ENCODE measurements around the gene PLB1. TPM values are rescaled to one million over a fixed set of nuclear protein-coding genes. Genes with fewer than 3 reads are reported as not detected.

PLB1 gene
- total and polyA plus RNA-seq, 8 donors: 0.45 to 18.8 (median 3.4) TPM

DNA sequence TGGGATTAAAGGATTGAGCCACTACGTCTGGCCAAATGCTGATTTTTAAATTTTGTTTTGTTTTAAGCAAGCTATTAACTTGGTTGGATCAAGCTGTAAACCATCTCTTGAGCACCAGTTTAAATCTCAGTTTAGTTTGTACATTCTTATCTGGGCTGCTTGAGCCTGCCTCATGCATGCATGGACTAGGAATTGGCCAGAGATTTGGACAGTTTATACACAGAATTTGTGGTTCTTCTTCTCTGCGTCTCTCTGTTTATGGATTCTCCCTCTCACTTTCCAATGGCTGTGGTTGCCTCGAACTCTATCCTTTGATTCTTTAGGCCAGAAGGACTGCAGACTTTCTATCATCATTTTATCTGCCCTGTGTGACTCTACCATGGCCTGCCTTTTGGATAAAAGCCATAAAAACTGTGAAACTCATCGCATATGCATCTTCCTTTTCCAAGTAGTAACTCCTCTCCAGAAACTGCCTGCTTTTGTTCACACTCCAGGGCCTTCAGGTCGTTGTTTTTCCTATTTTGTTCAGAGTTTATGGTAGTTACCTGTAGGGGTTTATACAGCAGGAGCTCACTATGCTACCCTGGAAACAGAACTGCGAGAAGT, 32.5 kb upstream of the PLB1 start:
- Histone ChIP-seq H3K9me3 (no peaks in the 10 kb centered on the region), H3K27ac (peak overlapping the region in 2 of 5 donors; percentile 2 to 43), H3K27me3 (no peaks in the 10 kb centered on the region), H3K4me1 (no peaks in the 10 kb centered on the region), H3K36me3 (no peaks in the 10 kb centered on the region), H3K4me3 (no peak overlapping the region)
- TF ChIP-seq POLR2A (IDR thresholded peaks at IDR 0.05): no peak
- TF ChIP-seq, protein P1, sequence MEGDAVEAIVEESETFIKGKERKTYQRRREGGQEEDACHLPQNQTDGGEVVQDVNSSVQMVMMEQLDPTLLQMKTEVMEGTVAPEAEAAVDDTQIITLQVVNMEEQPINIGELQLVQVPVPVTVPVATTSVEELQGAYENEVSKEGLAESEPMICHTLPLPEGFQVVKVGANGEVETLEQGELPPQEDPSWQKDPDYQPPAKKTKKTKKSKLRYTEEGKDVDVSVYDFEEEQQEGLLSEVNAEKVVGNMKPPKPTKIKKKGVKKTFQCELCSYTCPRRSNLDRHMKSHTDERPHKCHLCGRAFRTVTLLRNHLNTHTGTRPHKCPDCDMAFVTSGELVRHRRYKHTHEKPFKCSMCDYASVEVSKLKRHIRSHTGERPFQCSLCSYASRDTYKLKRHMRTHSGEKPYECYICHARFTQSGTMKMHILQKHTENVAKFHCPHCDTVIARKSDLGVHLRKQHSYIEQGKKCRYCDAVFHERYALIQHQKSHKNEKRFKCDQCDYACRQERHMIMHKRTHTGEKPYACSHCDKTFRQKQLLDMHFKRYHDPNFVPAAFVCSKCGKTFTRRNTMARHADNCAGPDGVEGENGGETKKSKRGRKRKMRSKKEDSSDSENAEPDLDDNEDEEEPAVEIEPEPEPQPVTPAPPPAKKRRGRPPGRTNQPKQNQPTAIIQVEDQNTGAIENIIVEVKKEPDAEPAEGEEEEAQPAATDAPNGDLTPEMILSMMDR (IDR thresholded peaks at IDR 0.05): no peak
- TF ChIP-seq POLR2AphosphoS5 (IDR thresholded peaks at IDR 0.05): no peak
- TF ChIP-seq EP300 (IDR thresholded peaks at IDR 0.05): no peak
- DNase-seq: no peak
- intact Hi-C loops (cut with DNase I; ENCODE audit: low total_unique reads): no loop called here
- WGBS, 5 donors: 61 to 74% (median 67%) methylated on average over 6 of the region's 6 CpGs

- Histone ChIP-seq H3K27me3 (no peaks in the 10 kb centered on the region), H3K27ac (peak overlapping the region in 2 of 5 donors; percentile 2 to 43), H3K4me3 (no peak overlapping the region), H3K36me3 (no peaks in the 10 kb centered on the region), H3K9me3 (no peaks in the 10 kb centered on the region), H3K4me1 (no peaks in the 10 kb centered on the region)
- no peak for TF ChIP-seq POLR2AphosphoS5 (IDR thresholded peaks at IDR 0.05)
- no peak for DNase-seq
- WGBS, 5 donors: 73 to 76% (median 75%) methylated on average over 4 of the region's 4 CpGs
- intact Hi-C loops (cut with DNase I; ENCODE audit: low total_unique reads): no loop called here
Measured at GRCh38 chr2:28463893-28464292, 32.0 kb upstream of the PLB1 start.

DNA sequence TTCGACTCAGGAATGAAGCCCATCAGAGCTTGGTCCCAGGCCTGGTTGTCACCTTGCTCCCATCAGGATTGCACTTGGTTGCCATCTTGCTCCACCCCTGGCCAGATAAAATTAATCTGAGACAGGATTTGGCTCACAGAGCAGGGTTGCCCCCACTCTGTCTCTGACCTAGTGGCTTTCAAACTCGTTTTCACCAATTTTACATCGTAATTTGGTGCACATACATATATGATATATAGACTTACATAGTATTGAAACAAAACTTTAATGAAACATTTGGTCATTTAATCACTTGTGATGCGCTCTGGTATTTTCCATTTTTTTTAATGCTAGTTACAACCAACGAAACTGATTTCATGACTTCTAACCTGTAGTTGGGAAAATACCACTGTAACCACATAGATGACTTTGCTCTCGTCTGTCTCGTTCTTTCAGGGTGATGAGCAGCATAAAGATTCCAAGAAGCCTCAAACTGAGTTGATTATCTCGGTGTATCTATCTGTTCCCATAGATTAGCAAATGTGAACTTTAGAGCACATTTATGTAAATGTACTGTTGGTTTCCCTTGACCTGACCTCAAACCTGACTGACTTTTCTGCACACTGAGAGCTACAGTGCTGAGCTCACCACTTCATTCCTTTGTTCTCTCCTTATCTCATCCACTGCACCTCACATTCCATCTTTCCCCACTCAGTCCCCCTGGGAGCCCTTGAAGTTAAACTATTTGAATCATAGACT, 30.5 kb upstream of the PLB1 start:
- 59 to 67% (median 66%) methylated on average over 8 of the region's 8 CpGs for WGBS, 5 donors
- intact Hi-C loops (cut with DNase I; ENCODE audit: low total_unique reads): no loop called here
- H3K4me1 ChIP-seq: peaks cover 0 to 11% (median 0%) of the 10 kb centered on the region in 4 donors
- no peak overlapping the region for H3K27ac ChIP-seq
- H3K27me3 ChIP-seq: no peaks in the 10 kb centered on the region
- H3K9me3 ChIP-seq: no peaks in the 10 kb centered on the region
- no peak overlapping the region for H3K4me3 ChIP-seq
- peak in 1 of 2 donors; percentile 35 for DNase-seq
- TF ChIP-seq POLR2A (IDR thresholded peaks at IDR 0.05) (no peak), POLR2AphosphoS5 (IDR thresholded peaks at IDR 0.05) (no peak), EP300 (IDR thresholded peaks at IDR 0.05) (no peak)
- TF ChIP-seq, protein P1 (IDR thresholded peaks at IDR 0.05): no peak
- H3K36me3 ChIP-seq: no peaks in the 10 kb centered on the region

GRCh38 chr2:28469304-28469703, 26.6 kb upstream of the PLB1 start:
- TF ChIP-seq POLR2A (IDR thresholded peaks at IDR 0.05) (no peak), EP300 (IDR thresholded peaks at IDR 0.05) (no peak), POLR2AphosphoS5 (IDR thresholded peaks at IDR 0.05) (no peak)
- TF ChIP-seq, protein P1 (IDR thresholded peaks at IDR 0.05): no peak
- no peak overlapping the region for H3K4me3 ChIP-seq
- no peak for DNase-seq
- intact Hi-C loops (cut with DNase I; ENCODE audit: low total_unique reads): no loop called here
- H3K4me1 ChIP-seq: peaks cover 0 to 20% (median 0%) of the 10 kb centered on the region in 4 donors
- H3K36me3 ChIP-seq: no peaks in the 10 kb centered on the region
- H3K27me3 ChIP-seq: no peaks in the 10 kb centered on the region
- no peaks in the 10 kb centered on the region for H3K9me3 ChIP-seq
- H3K27ac ChIP-seq: no peak overlapping the region

Data from stomach (tissue), 9 donors.